Measurements from ENCODE around the gene LCAT. TPM values are rescaled to one million over a fixed set of nuclear protein-coding genes. Genes with fewer than 3 reads are reported as not detected.

The LCAT gene
- 1.4 and 3.2 TPM in 2 replicates for total RNA-seq

GRCh38 chr16:67943619-67944504 is at the start of gene LCAT:
LCAT (minus strand) TSS chr16:67944120; CDS start chr16:67944101, 19 bp downstream.

GRCh38 chr16:67979955-67980678 is 36.2 kb upstream of the LCAT start, which contains the start of gene DPEP3:
DPEP3 (minus strand) TSS chr16:67980499; CDS start chr16:67980380, 119 bp downstream.

GRCh38 chr16:67968400-67969253 is 24.7 kb upstream of the LCAT start, which contains the start of gene SLC12A4:
SLC12A4 (minus strand) TSS chr16:67968637; CDS start chr16:67968553, 84 bp downstream.

GRCh38 chr16:67936124-67936879 is 7.6 kb downstream of the LCAT start, which contains the start of gene PSMB10:
PSMB10 (minus strand) TSS chr16:67936850; CDS start chr16:67936749, 101 bp downstream.

GRCh38 chr16:67931712-67932461 is 12.0 kb downstream of the LCAT start, which contains the start of gene CTRL:
CTRL (minus strand) TSS chr16:67931862; CDS start chr16:67931852, 10 bp downstream.

GRCh38 chr16:67892899-67893742 is 50.8 kb downstream of the LCAT start, which contains the start of gene PSKH1:
PSKH1 (plus strand) TSS chr16:67893254; CDS start chr16:67908750, 15,496 bp downstream.

Other genes starting within 250 kb of the LCAT start
- gene GFOD2, start 224.8 kb downstream of the LCAT start, total RNA-seq = 13.4 and 19.5 TPM in 2 replicates
- gene RANBP10, start 137.6 kb downstream of the LCAT start, total RNA-seq = 3.2 and 3.4 TPM in 2 replicates
- gene TSNAXIP1, start 137.2 kb downstream of the LCAT start, total RNA-seq = 0.85 TPM in 1 of 2 replicates, not detected in the other
- gene THAP11, start 101.8 kb downstream of the LCAT start, total RNA-seq = 33.5 and 58.0 TPM in 2 replicates
- 120 and 223 TPM in 2 replicates for gene NUTF2, start 97.2 kb downstream of the LCAT start, total RNA-seq
- gene CENPT, start 96.4 kb downstream of the LCAT start, total RNA-seq = 8.1 and 19.8 TPM in 2 replicates
- 37.9 and 48.0 TPM in 2 replicates for gene EDC4, start 71.1 kb downstream of the LCAT start, total RNA-seq
- gene NRN1L, start 59.2 kb downstream of the LCAT start, total RNA-seq = 1.7 TPM in 1 of 2 replicates, not detected in the other
- gene PSKH1, start 50.9 kb downstream of the LCAT start, total RNA-seq = 8.2 and 13.6 TPM in 2 replicates
- 0.24 TPM in 1 of 2 replicates, not detected in the other for gene CTRL, start 12.3 kb downstream of the LCAT start, total RNA-seq
- 19.2 and 61.2 TPM in 2 replicates for gene PSMB10, start 7.3 kb downstream of the LCAT start, total RNA-seq
- gene SLC12A4, start 24.5 kb upstream of the LCAT start, total RNA-seq = 22.2 and 41.4 TPM in 2 replicates
- gene DPEP3, start 36.4 kb upstream of the LCAT start, total RNA-seq = not detected in 2 replicates
- under 0.01 TPM in 1 of 2 replicates, not detected in the other for gene DPEP2, start 55.4 kb upstream of the LCAT start, total RNA-seq
- gene DPEP2NB, start 71.8 kb upstream of the LCAT start, total RNA-seq = not detected in 2 replicates
- 14.3 and 14.5 TPM in 2 replicates for gene DDX28, start 79.1 kb upstream of the LCAT start, total RNA-seq
- 17.7 and 19.8 TPM in 2 replicates for gene DUS2, start 79.2 kb upstream of the LCAT start, total RNA-seq
- 4.6 and 11.7 TPM in 2 replicates for gene NFATC3, start 141.2 kb upstream of the LCAT start, total RNA-seq